GM18520 (cell line): Measurements from ENCODE around the gene VPS51.
"Not testable (repeated sequence)": the region's sequence is repeated elsewhere in the genome, so short reads cannot be mapped to it uniquely, and the experiment has no call there.

Experiments used
- ATAC-seq: cut with Tn5 transposase; IDR thresholded peaks from one replicate; pipeline ENCODE4 v1.9.1; 2021; ENCODE audit not compliant: unreplicated experiment

Gene VPS51

GRCh38 chr11:65118097-65118837, 22.3 kb downstream of the VPS51 start:
- ATAC-seq: no peak

GRCh38 chr11:65118891-65119669, 23.1 kb downstream of the VPS51 start:
- ATAC-seq: not testable (repeated sequence)

- ATAC-seq: no peak
These were observed 23.6 kb downstream of the VPS51 start for GRCh38 chr11:65119670-65119995.

GRCh38 chr11:65120831-65121230, 24.8 kb downstream of the VPS51 start:
- ATAC-seq: no peak

GRCh38 chr11:65121447-65121864, 25.4 kb downstream of the VPS51 start:
- ATAC-seq: no peak

- ATAC-seq: peak; percentile 63
These were observed 26.1 kb downstream of the VPS51 start, which contains the start of the genes FAU and MRPL49 for GRCh38 chr11:65121865-65122696. TSS of gene FAU (minus strand) at chr11:65122134. CDS start at chr11:65121813, 321 bp downstream. TSS of gene MRPL49 (plus strand) at chr11:65122321. CDS start at chr11:65122347, 26 bp downstream.

- no peak for ATAC-seq
These were observed 28.6 kb downstream of the VPS51 start for GRCh38 chr11:65124480-65125196.

GRCh38 chr11:65125197-65126056, 29.4 kb downstream of the VPS51 start:
- no peak for ATAC-seq

- no peak for ATAC-seq
These were observed 30.7 kb downstream of the VPS51 start for GRCh38 chr11:65126624-65127274.

GRCh38 chr11:65127473-65128181, 31.6 kb downstream of the VPS51 start:
- ATAC-seq: no peak

GRCh38 chr11:65128182-65129145, 32.5 kb downstream of the VPS51 start:
- no peak for ATAC-seq

GRCh38 chr11:65129649-65130441, 33.8 kb downstream of the VPS51 start:
- ATAC-seq: no peak

- no peak for ATAC-seq
These were observed 34.8 kb downstream of the VPS51 start for GRCh38 chr11:65130631-65131416.

- ATAC-seq: no peak
These were observed 35.4 kb downstream of the VPS51 start for GRCh38 chr11:65131417-65131776.

- no peak for ATAC-seq
These were observed 35.9 kb downstream of the VPS51 start for GRCh38 chr11:65131895-65132237.
